ENCODE measurements around the gene ADGRB2. TPM values are rescaled to one million over a fixed set of nuclear protein-coding genes. Genes with fewer than 3 reads are reported as not detected.

The ADGRB2 gene
- polyA plus RNA-seq, 3 donors: not detected

DNA sequence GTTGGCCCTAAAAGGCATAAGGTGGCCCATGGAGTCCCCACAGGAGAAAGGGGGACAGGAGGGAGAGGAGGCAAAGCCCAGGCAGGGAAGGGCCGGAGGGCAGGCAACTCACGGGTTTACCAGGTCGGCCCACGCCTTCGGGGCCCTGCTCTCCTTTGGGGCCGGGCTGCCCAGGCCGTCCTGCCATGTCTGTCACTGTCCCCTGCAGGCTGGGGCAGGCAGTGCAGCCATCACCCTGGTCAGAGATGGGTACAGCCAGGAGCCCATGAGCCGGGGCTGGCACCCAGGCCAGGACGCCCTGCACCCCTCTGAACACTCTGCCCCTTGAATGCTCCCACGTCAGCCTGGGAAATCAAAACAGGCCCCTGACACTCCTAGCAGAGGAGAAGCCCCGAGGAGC is 80.1 kb downstream of the ADGRB2 start:
- no peak overlapping the region for H3K9ac ChIP-seq (ENCODE audit: insufficient read depth, low read length, poor library complexity, severe bottlenecking)
- H4K20me1 ChIP-seq (ENCODE audit: insufficient read depth, low read length): no peaks in the 10 kb centered on the region
- H3K27me3 ChIP-seq (ENCODE audit: control insufficient read depth in 2 of 2, insufficient read depth in 2 of 2, low read length in 2 of 2): no peaks in the 10 kb centered on the region
- H3K4me3 ChIP-seq (replicated peaks in 1 of 3; ENCODE audit: low read depth in 2 of 3, low read length in 3 of 3): no peak overlapping the region
- H3K4me1 ChIP-seq (ENCODE audit: control insufficient read depth in 1 of 2, insufficient read depth in 2 of 2, low read length in 2 of 2): no peaks in the 10 kb centered on the region
- H3K9me3 Mint-ChIP-seq: peaks cover 0 to 2% (median 0%) of the 10 kb centered on the region in 7 donors
- DNase-seq: no peak
- no peak overlapping the region for H3K4me3 Mint-ChIP-seq
- H3K27me3 Mint-ChIP-seq (ENCODE audit: low read depth in 3 of 3): peaks cover 0 to 5% (median 4%) of the 10 kb centered on the region in 3 donors
- no peak overlapping the region for H2AFZ ChIP-seq (ENCODE audit: insufficient read depth, low read depth, low read length, poor library complexity, severe bottlenecking)
- no peaks in the 10 kb centered on the region for H3K9me3 ChIP-seq (replicated peaks in 1 of 2; ENCODE audit: control insufficient read depth in 1 of 2, insufficient read depth in 1 of 2, low read length in 2 of 2)
- no peaks in the 10 kb centered on the region for H3K4me1 Mint-ChIP-seq
- H3K27ac Mint-ChIP-seq: no peak overlapping the region
- H3K79me2 ChIP-seq (ENCODE audit: insufficient read depth, low read length): no peaks in the 10 kb centered on the region
- intact Hi-C loops (cut with micrococcal nuclease): no loop called here
- H3K4me2 ChIP-seq (replicated peaks; ENCODE audit: extremely low read depth, low read length, poor library complexity, severe bottlenecking): no peak overlapping the region
- H3K36me3 ChIP-seq (replicated peaks in 1 of 2; ENCODE audit: control insufficient read depth in 1 of 2, insufficient read depth in 2 of 2, low read length in 2 of 2): no peaks in the 10 kb centered on the region
- 83% methylated on average over 11 of the region's 11 CpGs for WGBS (ENCODE audit: insufficient coverage)
- TF ChIP-seq, protein P1, sequence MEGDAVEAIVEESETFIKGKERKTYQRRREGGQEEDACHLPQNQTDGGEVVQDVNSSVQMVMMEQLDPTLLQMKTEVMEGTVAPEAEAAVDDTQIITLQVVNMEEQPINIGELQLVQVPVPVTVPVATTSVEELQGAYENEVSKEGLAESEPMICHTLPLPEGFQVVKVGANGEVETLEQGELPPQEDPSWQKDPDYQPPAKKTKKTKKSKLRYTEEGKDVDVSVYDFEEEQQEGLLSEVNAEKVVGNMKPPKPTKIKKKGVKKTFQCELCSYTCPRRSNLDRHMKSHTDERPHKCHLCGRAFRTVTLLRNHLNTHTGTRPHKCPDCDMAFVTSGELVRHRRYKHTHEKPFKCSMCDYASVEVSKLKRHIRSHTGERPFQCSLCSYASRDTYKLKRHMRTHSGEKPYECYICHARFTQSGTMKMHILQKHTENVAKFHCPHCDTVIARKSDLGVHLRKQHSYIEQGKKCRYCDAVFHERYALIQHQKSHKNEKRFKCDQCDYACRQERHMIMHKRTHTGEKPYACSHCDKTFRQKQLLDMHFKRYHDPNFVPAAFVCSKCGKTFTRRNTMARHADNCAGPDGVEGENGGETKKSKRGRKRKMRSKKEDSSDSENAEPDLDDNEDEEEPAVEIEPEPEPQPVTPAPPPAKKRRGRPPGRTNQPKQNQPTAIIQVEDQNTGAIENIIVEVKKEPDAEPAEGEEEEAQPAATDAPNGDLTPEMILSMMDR (IDR thresholded peaks at IDR 0.05): peak; percentile 56
- no peak overlapping the region for H3K27ac ChIP-seq (ENCODE audit: low read depth in 1 of 2, low read length in 2 of 2)
- H3K36me3 Mint-ChIP-seq: no peaks in the 10 kb centered on the region

DNA sequence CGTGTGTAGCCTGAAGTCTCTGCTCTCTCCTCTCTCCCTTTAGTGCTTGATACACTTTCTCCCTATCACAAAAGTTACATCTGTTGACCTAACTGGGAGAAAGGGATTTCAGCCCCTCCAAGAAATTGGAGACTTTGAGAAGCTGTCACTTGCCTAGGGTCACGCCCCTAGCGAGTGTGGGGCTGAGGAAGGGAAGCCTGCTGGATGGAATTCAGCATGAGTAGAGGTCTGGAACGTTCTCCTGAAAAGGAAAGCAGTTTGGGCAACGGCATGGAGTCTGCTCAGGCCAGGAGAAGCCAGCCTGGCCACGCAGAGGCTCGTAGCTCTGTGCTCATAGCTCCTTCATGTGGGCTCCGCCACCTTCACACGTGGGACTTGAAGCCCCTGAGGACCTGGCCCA is 82.7 kb downstream of the ADGRB2 start:
- Histone ChIP-seq H3K79me2 (ENCODE audit: insufficient read depth, low read length) (no peaks in the 10 kb centered on the region), H3K27me3 (ENCODE audit: control insufficient read depth in 2 of 2, insufficient read depth in 2 of 2, low read length in 2 of 2) (no peaks in the 10 kb centered on the region), H3K9me3 (replicated peaks in 1 of 2; ENCODE audit: control insufficient read depth in 1 of 2, insufficient read depth in 1 of 2, low read length in 2 of 2) (no peaks in the 10 kb centered on the region), H3K4me2 (replicated peaks; ENCODE audit: extremely low read depth, low read length, poor library complexity, severe bottlenecking) (no peak overlapping the region), H3K9ac (ENCODE audit: insufficient read depth, low read length, poor library complexity, severe bottlenecking) (no peak overlapping the region), H3K36me3 (replicated peaks in 1 of 2; ENCODE audit: control insufficient read depth in 1 of 2, insufficient read depth in 2 of 2, low read length in 2 of 2) (no peaks in the 10 kb centered on the region), H3K4me3 (replicated peaks in 1 of 3; ENCODE audit: low read depth in 2 of 3, low read length in 3 of 3) (no peak overlapping the region), H3K27ac (ENCODE audit: low read depth in 1 of 2, low read length in 2 of 2) (no peak overlapping the region), H3K4me1 (ENCODE audit: control insufficient read depth in 1 of 2, insufficient read depth in 2 of 2, low read length in 2 of 2) (no peaks in the 10 kb centered on the region), H4K20me1 (ENCODE audit: insufficient read depth, low read length) (no peaks in the 10 kb centered on the region), H2AFZ (ENCODE audit: insufficient read depth, low read depth, low read length, poor library complexity, severe bottlenecking) (no peak overlapping the region)
- no peak overlapping the region for H3K27ac Mint-ChIP-seq
- DNase-seq: no peak
- H3K36me3 Mint-ChIP-seq: no peaks in the 10 kb centered on the region
- TF ChIP-seq, protein P1 (IDR thresholded peaks at IDR 0.05): no peak
- no peaks in the 10 kb centered on the region for H3K9me3 Mint-ChIP-seq
- no peak overlapping the region for H3K4me3 Mint-ChIP-seq
- no peaks in the 10 kb centered on the region for H3K4me1 Mint-ChIP-seq
- H3K27me3 Mint-ChIP-seq (ENCODE audit: low read depth in 3 of 3): peaks cover 2 to 8% (median 5%) of the 10 kb centered on the region in 3 donors
- WGBS (ENCODE audit: insufficient coverage): 83% methylated on average over 8 of the region's 9 CpGs
- intact Hi-C loops (cut with micrococcal nuclease): no loop called here

Data from CD14-positive monocyte (primary cell).